Activated CD4-positive, alpha-beta T cell treated with anti-CD3 and anti-CD28 coated beads, Interleukin-2, amount 50 U/mL, for 48 hours (primary cell): ENCODE measurements around the gene SEMA5B.

Experiments
- DNase-seq, 2 experiments: peaks; one replicate each; pipeline ENCODE4 v3.0.0-alpha.2; 2020

Gene SEMA5B

DNA sequence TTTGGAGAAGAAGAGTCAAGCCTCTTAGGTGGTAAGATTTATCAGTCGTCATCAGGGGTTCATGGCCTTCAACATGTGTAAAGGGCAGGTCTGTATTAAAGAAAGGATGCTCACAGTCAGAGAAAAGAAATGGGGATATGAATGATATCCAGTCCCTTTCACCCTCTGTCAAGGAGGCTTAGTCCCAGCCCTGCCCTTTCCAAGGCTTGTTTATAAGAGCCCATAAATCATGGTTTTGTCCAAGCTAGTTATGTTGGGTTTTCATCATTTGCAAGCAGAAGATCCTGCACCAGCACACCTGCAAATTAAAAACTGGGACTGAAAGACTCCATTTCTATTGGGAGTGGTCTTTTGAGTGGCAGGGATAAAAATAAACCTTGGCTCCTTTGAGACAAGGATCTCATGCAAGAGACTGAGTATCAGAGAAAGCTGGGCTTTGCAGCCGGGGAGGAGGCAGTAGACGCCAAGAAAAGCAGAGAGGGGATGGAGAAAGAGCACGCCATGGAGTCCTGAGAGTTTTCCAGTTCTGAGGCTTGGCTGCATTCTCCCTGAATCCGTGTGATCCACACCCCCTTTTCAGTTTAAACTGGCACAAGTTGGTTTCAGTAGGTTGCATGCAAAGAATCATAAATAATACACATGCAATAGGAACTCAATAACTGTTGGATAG is 26.7 kb upstream of the SEMA5B start:
- DNase-seq = no peak

DNA sequence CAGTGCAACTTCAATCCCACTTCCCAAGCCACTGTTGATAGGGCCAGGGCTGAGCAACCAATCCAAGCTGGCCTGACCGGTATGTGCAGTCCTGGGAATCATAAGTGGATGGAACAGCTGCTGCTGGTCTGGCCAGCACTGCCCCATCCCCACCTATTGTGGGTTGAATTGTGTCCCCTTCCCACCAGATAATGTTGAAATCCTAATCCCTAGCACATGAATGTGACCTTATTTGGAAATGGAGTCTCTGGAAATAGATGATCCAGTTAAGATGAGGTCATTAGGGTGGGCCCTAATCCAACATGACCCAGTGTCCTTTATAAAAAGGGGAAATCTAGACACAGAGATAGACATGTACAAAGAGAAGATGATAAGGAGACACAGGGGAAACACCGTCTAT is 25.5 kb upstream of the SEMA5B start:
- no peak for DNase-seq

DNA sequence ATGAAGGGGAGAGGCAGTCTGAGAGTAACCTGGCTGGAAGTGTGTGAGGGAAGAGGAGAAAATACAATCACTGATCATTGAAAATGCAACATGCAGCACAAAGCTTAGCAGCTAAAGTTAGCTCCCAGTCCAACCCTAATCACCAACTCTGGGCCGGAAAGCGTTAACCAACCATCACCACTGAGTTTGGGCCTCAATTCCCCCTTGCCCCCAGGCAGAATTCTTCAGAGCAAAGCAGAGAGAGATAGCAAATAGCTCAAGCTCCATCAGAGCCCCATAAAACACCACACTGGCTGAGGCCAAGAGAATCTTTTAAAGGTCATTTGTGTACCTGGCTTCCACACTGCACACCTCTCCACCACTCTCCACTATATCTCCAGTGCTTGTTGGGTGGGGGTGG is 23.1 kb upstream of the SEMA5B start:
- DNase-seq = no peak

DNA sequence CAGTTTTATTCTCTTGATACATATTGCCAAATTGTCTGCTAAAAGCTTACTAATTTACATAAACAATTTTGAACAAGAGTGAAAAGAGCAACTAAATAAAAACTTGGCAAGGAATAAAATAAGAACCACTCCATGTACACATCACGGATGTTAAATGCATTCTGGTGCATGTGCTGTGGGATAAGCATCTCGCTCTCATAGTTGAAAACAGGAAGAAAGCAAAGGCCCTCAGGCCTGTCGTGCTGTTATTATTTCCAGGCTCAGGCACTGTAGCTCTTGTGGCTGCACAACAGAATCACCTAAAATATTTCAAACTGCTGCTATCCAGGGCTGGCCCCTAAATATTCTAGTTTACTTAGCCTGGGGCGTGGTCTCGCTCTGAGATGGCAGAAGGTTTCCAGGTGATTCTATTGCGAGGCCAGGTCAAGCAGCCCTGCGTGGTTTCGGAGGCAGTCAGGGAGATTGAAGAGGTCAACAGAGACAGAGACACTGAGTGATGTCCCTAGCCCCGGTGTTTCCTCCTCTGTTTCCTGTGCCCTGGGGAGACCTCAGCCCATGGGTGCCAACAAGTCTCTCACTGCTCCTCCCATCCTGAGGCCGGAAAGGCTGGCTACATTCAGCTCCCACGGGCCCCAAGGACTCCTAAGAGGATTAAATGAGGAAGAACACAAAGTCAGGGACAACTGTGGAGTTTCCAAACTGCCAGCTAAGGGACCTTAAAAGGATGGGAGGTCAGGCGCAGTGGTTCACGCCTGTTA is 21.1 kb upstream of the SEMA5B start:
- no peak for DNase-seq

DNA sequence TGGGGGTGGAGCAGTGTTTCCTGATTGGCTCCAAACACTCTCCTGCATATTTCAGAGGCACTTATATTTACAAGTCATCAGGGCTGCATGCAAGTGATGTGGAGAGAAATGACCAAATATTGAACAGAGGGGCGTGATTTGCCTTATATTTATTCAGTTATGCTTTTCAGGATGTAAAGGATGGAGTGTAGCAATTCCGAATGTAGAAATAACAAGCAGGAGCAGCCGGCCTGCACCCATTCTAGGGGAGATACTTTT is 19.4 kb upstream of the SEMA5B start:
- DNase-seq = no peak

DNA sequence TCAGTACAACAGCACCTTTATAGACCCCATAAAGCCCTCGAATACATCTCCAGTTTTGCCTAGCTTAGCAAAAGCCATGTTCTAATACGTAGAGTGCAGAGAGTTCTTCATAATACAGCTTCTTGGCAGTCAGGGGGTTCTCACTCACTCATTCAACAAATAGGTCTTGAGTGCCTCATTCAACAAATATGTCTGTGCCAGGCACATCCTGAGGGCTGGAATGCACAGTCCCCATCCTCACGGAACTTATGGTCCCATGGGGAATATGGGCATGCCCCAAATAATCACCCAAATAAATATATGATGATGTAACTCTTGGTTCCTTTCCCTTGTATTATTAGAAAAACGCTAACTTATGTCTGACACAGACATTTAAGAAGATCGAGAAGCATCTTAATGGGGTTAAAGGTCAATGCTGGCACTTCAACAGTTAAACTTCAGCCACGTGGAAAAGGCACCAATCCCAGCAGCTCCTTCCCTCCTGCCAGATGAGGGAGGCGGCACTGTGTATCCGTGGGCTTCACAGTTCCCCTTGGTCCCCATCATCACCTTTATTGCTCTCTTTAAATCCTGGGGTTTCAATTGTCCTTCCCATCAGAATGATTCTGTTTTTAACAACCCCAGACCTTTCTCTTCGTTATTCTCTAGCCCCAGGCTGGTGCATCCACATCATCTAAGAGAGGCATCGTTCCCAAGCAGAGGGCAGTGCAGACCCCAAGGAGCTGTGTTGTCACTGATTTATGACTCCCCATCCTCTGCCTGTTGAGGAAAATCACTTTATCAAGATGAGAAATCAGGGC is 18.9 kb upstream of the SEMA5B start:
- DNase-seq = no peak

DNA sequence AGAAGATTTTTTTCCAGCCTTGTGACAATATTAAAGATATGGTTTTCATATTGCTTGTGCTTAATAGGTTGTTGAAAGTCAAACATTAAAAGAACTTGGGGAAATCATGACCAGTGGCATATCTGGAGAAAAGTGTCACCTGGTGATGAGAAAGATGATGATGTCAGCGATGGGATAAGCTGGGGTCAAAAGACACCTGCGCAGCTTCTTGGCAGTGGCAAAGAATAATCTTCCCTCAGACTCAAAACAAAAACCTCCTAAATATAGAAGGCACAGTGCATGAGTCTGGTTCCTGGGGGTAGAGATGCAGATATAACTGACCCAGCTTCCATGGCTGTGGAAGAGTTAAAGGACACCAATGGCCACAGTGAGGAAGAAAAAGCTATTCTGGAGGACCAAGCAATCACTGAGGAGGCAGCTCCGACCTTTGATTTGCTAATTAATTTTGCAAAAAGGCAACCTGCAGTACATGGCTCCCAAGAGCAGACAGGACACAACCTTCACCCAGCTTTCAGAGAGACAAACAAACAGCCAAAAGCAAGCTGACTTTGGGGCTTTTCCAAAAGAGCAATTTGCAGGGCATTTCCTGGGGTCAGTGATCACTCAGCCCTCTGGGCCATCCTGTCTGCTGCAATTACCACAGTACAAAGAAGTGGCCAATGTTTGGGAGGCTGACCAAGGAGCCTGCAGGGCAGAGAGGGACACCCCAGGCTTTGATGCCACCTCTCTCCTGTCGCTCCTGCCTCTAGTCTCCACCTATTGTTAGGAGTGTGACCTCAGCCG is 17.6 kb upstream of the SEMA5B start:
- DNase-seq = no peak

DNA sequence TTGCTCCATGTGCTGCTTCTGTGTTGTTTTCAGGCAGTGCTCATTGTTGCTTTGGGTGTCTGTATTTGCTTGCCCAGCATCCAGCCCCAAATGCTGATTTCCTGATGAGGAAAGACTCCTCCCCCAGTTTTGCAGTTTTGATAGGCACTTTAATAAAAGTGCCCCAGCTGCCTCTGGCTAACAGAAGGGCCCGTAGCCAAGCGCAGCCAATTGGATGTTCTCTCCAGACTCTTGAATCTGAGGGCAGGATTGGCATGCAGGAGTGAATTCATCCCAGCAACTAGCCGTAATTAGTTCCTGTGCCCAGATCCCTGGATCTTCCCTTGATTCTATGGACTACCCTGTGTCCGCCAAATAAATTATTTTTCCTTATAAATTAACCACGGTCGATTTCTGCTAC is 14.8 kb upstream of the SEMA5B start:
- no peak for DNase-seq

DNA sequence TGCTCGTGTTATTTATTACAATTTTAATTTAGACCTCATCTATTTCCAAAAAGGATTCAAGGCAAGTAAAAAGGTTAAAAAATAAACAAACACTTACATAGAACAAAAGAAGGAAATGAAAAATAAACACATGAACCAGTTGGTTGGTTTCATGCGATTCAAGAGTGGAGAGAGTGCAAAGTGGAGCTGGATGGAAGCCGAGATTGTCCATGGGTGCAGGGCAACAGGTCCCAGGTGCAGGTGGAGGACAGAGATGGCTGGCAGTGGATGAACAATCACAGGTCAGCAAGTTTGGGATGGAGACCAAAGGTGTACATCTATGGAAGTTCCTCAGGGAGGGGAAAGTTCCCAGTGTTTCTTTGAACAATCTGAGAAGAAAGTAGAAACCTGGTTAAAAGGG is 11.6 kb upstream of the SEMA5B start:
- DNase-seq = no peak

DNA sequence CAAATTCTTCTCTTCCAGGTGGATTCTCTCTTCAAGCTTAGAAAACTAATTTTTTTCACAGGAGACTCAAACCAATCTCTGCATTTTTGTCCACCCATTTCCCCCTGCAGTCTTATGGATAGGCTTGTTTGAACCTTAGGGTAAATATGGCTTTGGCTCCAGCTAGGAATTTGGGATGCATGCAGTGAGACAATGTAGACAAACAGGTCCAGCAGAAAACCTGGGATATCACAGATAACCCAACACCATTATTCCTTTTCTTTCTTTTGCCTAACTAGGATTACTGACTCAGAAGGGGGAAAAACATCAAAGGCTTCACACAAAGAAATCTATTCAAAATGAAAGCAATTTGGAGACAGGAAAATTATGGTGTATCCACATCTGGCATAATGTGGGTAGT is 11.2 kb upstream of the SEMA5B start:
- no peak for DNase-seq

DNA sequence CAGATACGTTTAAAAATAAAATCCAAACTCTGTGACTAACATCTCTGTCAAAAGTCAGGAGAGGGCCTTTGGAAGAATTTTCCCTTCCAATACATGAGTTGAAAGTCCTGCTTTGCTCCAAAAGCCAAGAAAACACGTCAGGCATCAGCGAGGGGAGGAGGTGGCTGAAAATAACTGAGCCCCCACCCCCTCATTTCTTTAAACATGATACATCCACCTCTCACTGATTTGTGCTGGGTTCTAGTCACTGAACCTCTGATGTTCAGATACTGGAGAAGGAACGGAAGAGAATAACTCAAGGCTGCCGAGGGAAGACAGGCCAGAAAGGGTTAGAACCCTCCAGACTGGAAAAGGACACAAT is 9.4 kb upstream of the SEMA5B start:
- no peak for DNase-seq

DNA sequence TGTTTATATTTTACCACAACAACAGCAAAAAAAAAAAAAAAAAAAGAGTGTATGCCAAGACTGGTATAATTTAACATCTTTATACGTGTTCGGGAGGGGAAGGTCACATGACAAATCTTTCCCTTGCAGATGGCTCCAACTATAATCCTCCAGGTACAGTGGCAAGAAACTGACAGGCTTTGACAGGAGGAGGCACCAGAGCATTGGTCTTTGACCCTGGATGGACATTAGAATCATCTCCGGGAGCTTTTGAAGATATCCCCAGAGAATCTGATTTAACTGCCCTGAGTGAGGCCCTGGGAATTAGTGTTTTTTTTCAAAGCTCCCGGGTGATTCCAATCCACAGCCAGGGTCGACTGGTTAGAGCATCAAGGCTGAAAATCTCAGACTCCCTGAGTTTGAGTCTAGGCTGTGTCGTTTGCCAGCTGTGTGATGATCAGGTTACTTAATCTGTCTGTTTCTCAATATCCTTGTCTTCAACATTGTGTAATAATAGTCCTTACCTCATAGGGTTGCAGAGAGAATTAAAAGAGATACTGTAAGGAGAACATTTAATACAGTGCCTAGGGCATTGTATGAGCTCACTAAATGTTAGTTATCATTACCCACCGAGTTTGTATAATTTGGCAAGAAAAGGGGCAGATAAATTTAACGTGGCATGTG is 8.9 kb upstream of the SEMA5B start:
- DNase-seq = no peak

DNA sequence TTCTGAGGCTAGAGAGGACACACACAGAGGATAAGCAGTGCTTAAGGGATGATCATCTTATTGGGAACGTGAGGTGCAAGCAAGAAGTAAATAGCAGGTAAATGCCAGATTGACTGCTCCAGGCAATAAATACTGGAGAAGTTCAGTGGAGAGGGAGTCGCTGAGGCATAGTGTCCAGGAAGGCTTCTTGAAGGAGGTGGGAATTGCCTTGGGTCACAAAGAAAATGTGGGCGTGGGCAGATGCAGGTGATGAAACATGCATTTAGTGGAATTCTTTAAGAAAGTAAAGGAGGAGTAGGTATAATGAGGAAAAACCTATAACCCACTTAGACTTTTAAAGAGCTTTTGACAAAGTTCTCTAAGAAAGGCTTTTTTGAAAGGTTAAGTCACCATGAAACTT is 7.4 kb upstream of the SEMA5B start:
- no peak for DNase-seq

DNA sequence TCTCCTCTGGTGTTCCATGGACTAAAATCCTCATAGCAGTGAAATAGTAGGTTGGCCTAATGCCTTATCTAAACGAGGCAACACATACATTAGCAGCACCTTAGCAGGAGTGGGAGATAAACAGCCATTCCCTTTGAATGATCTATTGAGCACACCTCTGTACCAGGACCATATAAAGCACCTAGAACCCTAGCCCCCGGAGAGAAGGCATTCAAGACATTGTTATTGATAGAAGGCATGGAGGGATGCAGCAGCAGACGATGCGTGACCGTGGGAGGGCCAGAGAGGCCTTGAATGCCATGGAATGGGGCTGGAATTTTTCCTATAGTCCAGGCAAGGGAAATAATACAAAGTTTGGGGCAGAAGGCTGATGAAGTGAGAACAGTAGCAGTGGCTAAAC is 6.6 kb upstream of the SEMA5B start:
- DNase-seq = no peak

DNA sequence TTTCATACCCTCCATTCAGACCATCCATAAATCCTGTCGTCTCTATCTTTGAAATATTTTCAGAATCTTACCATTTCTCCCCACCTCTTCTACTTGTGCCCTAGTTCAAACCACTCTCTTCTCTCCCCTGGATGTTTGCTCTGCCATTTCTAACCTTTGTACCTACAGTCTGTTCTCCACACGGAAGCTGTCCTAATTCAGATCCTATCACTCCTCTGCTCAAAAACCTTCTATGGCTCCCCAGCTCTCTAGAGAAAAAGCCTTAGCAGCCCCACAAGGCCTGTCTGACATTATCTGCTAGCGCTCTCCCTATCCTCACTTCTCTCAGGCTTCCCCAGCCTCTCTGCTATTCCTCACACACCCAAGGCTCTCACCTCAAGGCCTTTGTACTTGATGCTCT is 4.5 kb upstream of the SEMA5B start:
- DNase-seq = no peak

DNA sequence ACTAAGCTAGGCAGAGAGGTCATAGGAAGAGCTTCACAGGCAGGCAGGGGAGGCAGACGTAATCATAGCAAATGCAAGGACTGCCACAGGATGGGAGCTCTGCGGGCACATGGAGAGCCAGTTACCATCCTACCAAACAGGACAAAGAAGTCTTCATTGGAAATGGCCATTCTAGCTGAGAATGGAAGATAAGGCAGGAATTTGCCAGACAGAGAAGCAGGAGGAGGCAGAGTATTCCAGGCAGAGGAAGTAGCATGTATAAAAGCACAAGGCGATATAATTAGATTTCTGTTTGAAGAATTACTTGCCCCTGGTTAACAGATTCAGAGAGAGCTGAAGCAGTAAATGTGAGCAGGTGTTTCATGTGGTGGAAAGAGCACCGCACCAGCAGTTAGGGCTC is 3.5 kb upstream of the SEMA5B start:
- DNase-seq = no peak

DNA sequence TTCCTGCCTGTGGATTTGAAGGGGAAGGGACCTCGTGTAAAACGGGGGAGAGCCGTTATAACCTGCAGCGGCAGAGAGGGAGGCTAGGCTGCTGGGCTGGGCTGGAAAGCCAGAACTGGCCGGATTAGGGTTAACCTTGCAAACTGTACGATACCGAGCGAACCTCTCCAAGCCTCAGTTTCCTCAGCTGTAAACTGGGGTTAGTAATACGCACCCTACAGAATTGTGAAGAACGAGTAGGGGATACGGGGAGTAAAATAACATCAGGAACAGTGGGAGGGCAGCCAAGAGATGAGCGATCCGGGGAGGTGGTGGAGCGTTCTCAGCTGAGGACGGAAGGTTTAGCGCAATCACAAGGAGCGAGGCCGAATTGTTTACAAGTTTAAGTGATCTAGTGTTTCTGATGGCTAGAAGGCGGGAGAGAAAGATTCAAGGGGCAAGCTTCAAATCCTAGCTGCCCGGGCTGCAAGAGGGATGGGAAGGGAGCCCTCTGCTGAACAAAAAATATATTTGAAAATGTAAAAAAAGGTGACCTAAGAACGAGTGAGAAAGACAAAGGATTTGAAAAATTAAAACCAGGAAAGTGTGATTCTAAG is 768 bp upstream of the SEMA5B start:
- peak; percentile 19 to 21 for DNase-seq

DNA sequence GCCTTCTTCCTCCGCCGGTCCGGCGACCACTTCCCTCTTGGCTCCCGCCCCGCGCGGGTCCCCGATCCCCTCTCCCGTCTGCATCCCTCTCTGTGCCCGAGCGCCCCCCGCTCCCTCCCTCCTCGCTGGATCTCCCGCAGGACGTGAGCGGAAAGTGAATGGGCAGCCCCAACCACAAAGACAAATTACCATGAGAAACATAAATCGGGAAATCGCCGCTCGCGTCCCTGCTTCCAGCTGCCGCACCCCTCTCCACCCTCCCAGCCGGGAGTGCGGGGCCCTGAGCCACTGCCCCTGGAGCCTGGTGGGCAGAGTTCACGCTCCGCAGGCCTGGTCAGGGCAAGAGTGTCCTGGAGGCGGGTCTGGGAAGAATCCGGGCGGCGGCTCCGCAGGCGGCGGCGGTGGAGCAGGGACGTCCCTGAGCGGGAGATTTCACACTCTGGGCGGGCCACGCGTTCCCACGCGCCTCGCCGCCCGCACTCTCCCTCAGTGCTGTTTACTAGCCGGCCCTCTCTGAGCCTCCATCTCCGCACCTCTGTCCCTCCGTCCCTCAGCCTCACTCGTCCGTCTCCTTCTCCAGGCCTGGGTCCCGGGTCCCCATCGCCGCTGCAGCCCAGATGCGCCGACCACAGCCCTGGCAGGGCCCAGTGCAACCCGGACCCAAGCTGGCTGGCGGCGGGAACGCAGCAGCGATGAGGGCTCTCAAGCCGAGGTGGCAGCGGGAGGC is 835 bp downstream of the SEMA5B start:
- peak; percentile 8 to 21 for DNase-seq

DNA sequence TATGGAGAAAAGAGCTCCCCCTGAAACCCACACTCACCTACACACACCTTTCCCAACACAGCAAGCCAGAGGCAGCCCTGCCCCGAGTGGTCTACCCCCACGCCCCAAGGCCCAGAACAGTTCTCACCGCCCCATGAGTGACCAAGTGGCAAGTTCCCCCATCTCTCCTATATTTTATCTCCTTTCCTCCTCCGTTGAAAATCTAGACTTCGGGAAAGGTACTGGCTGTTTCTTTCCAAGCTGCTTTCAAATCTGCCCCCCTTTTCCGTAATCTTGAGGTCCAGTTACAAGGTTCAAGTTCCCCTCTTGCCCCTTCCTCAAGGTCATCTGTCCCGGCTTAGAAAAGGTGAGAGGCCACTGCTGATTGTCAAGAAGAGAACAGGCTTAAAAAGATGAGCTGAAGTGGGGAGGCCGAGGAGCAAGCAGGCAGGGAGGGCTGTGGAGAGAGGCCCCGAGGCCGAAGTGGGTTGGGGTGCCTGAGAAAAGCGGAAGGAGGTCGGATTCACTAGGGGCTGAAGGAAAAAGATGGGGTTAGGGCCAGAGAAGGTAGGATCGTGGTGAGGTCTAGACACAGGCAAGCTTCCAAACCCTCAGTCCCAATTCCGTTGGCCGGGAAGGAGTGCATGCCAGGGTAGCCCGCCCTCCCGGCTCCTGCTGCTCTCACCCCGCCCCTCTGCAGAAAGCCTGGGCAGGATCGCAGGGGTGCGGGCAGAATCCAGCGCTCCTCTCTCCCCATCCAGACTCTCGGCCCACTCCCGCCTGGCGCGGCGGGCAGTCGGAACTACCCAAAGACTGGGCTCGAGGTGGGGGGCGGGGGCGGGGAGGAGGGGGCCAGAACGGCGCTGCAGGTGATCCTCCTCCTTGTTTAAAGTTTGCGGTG is 1.7 kb downstream of the SEMA5B start:
- DNase-seq = peak in 1 of 2 experiments; percentile 6

DNA sequence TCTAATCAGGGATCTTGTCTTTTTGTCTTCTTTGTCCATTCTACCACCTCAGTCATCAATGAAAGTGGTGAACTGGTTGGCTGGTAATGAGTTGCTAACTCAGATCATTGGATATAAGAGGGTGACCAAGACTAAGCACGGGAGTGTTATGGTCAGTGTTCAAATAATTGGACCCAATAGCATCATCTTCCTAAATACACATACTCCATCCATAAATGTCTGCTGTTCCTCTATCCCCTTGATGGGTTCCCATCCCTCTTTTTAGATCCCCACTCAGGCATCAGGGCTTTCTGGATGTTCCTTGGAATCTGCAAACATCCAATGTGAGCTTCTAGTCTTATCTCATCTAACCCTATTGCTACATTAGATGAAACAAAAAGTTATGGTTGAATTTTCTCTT is 3.5 kb downstream of the SEMA5B start:
- no peak for DNase-seq

DNA sequence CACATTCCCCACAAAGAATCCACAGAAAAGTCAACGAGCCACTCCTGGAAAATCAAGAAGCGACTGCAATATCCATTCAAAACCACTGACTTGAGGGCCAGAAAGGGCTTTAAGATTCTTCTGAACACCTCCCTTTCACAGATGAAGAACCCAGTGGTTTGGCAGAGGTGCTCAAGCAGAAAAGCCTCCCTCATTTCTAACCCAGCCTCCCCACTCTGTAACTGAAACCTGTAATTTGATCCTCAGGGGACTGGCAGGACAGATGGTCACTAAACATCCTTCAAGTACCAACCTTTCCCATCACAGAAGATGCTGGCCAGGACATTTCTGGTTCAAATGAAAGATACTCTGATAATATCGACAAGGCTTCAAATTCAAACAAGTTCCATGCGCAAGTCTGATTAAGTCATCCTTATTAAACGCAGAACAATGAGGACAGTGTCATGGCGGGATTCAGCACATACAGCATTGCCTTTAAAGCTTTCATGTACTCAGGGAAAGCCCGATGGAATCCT is 5.5 kb downstream of the SEMA5B start:
- no peak for DNase-seq
